Activated CD4-positive, alpha-beta T cell treated with anti-CD3 and anti-CD28 coated beads, Interleukin-2, amount 50 U/mL, for 4 hours (primary cell): Measurements from ENCODE around the gene SCYGR7.
"Not testable (repeated sequence)": the region's sequence is repeated elsewhere in the genome, so short reads cannot be mapped to it uniquely, and the experiment has no call there.

Experiments used
- DNase-seq, 2 experiments: peaks; one replicate each; pipeline ENCODE4 v3.0.0-alpha.2; 2020

Gene SCYGR7

GRCh38 chr2:227728035-227728434 is at the start of gene SCYGR7:
Gene SCYGR7, plus strand, starts transcription at chr2:227728335. Its CDS starts 0 bp downstream, at chr2:227728335.
- DNase-seq, result no peak

- DNase-seq, result no peak
These were observed 43.9 kb upstream of the SCYGR7 start for GRCh38 chr2:227684258-227684657.

GRCh38 chr2:227687189-227687588 is 40.9 kb upstream of the SCYGR7 start:
- no peak for DNase-seq

GRCh38 chr2:227696990-227697679 is 31.0 kb upstream of the SCYGR7 start:
- no peak for DNase-seq

GRCh38 chr2:227701556-227701955 is 26.6 kb upstream of the SCYGR7 start:
- DNase-seq, result no peak

- DNase-seq, result no peak
These were observed 24.8 kb upstream of the SCYGR7 start for GRCh38 chr2:227703280-227703732.

- DNase-seq, result no peak
These were observed 24.2 kb upstream of the SCYGR7 start for GRCh38 chr2:227703961-227704360.

GRCh38 chr2:227706859-227707258 is 21.3 kb upstream of the SCYGR7 start:
- no peak for DNase-seq

GRCh38 chr2:227707390-227707789 is 20.7 kb upstream of the SCYGR7 start:
- no peak for DNase-seq

GRCh38 chr2:227710986-227711385 is 17.1 kb upstream of the SCYGR7 start:
- DNase-seq, result no peak

- DNase-seq, result no peak
These were observed 14.8 kb upstream of the SCYGR7 start for GRCh38 chr2:227713291-227713690.

- no peak for DNase-seq
These were observed 11.6 kb upstream of the SCYGR7 start for GRCh38 chr2:227716501-227716900.

- no peak for DNase-seq
These were observed 10.2 kb upstream of the SCYGR7 start, which contains the start of gene SLC19A3 for GRCh38 chr2:227717687-227718567. Gene SLC19A3, minus strand, starts transcription at chr2:227718028. Its CDS starts 15,710 bp downstream, at chr2:227702318.

GRCh38 chr2:227719641-227720040 is 8.5 kb upstream of the SCYGR7 start:
- DNase-seq, result no peak

GRCh38 chr2:227720680-227721079 is 7.5 kb upstream of the SCYGR7 start:
- no peak for DNase-seq

- DNase-seq, result not testable (repeated sequence)
These were observed 5.3 kb upstream of the SCYGR7 start for GRCh38 chr2:227722821-227723220.

- DNase-seq, result no peak
These were observed 3.6 kb upstream of the SCYGR7 start, which contains the start of gene SCYGR6 for GRCh38 chr2:227724394-227725039. Gene SCYGR6, minus strand, starts transcription at chr2:227724757. Its CDS starts 0 bp downstream, at chr2:227724757.

GRCh38 chr2:227739351-227739750 is 11.2 kb downstream of the SCYGR7 start:
- no peak for DNase-seq

GRCh38 chr2:227740705-227741104 is 12.6 kb downstream of the SCYGR7 start:
- not testable (repeated sequence) for DNase-seq

- no peak for DNase-seq
These were observed 17.5 kb downstream of the SCYGR7 start, which contains the start of gene SCYGR8 for GRCh38 chr2:227745594-227745993. Gene SCYGR8, plus strand, starts transcription at chr2:227745894. Its CDS starts 0 bp downstream, at chr2:227745894.

GRCh38 chr2:227748079-227748478 is 19.9 kb downstream of the SCYGR7 start:
- no peak for DNase-seq

GRCh38 chr2:227756261-227756660 is 28.1 kb downstream of the SCYGR7 start:
- DNase-seq, result not testable (repeated sequence)
